ENCODE data around the gene CYB5D1. TPM values are rescaled to one million over a fixed set of nuclear protein-coding genes. Genes with fewer than 3 reads are reported as not detected.
A peak's percentile ranks its signal among the peaks of the same experiment; 100 is the strongest.

The CYB5D1 gene
- total and polyA plus RNA-seq, 5 donors: 12.1 to 16.2 (median 14.7) TPM

- 82% methylated on average over 5 of the region's 5 CpGs for WGBS
Measured at GRCh38 chr17:7820231-7820630, 37.6 kb upstream of the CYB5D1 start.

GRCh38 chr17:7822126-7822525, 35.7 kb upstream of the CYB5D1 start:
- no peak overlapping the region for H3K4me3 ChIP-seq (ENCODE audit: low read length)
- intact Hi-C loops (cut with DNase I): loop anchor here in 2 of 4 donors (2.0 to 5.0 kb wide), 4 partner anchors 31 to 170 kb away; no protein-coding TSS in a partner anchor
- 76% methylated on average over 14 of the region's 14 CpGs for WGBS
- no peaks in the 10 kb centered on the region for H3K4me1 ChIP-seq (ENCODE audit: control insufficient read depth, insufficient read depth, low read length)
- no peak overlapping the region for H3K27ac ChIP-seq (ENCODE audit: low read length)
- no peak for ATAC-seq
- no peaks in the 10 kb centered on the region for H3K27me3 ChIP-seq (ENCODE audit: control insufficient read depth, insufficient read depth)
- DNase-seq: no peak
- no peaks in the 10 kb centered on the region for H3K9me3 ChIP-seq (ENCODE audit: control insufficient read depth, low read length)

More at GRCh38 chr17:7820231-7820630, 37.6 kb upstream of the CYB5D1 start:
- DNase-seq (no peak), ATAC-seq (no peak)
- Histone ChIP-seq H3K9me3 (ENCODE audit: control insufficient read depth, low read length) (no peaks in the 10 kb centered on the region), H3K27ac (ENCODE audit: low read length) (no peak overlapping the region), H3K4me1 (ENCODE audit: control insufficient read depth, insufficient read depth, low read length) (no peaks in the 10 kb centered on the region), H3K4me3 (ENCODE audit: low read length) (no peak overlapping the region), H3K27me3 (ENCODE audit: control insufficient read depth, insufficient read depth) (no peaks in the 10 kb centered on the region)
- intact Hi-C loops (cut with DNase I): loop anchor here in 2 of 4 donors (5.0 kb wide), 3 partner anchors 78 to 172 kb away; no protein-coding TSS in a partner anchor

GRCh38 chr17:7823581-7824001, 34.2 kb upstream of the CYB5D1 start:
- 90% methylated on average over 20 of the region's 20 CpGs for WGBS
- no peak overlapping the region for H3K27ac ChIP-seq (ENCODE audit: low read length)
- no peaks in the 10 kb centered on the region for H3K9me3 ChIP-seq (ENCODE audit: control insufficient read depth, low read length)
- intact Hi-C loops (cut with DNase I): loop anchor here in 2 of 4 donors (2.0 to 5.0 kb wide), 4 partner anchors 29 to 169 kb away; no protein-coding TSS in a partner anchor
- H3K4me3 ChIP-seq (ENCODE audit: low read length): no peak overlapping the region
- no peak for DNase-seq
- H3K27me3 ChIP-seq (ENCODE audit: control insufficient read depth, insufficient read depth): no peaks in the 10 kb centered on the region
- ATAC-seq: no peak
- no peaks in the 10 kb centered on the region for H3K4me1 ChIP-seq (ENCODE audit: control insufficient read depth, insufficient read depth, low read length)

DNA sequence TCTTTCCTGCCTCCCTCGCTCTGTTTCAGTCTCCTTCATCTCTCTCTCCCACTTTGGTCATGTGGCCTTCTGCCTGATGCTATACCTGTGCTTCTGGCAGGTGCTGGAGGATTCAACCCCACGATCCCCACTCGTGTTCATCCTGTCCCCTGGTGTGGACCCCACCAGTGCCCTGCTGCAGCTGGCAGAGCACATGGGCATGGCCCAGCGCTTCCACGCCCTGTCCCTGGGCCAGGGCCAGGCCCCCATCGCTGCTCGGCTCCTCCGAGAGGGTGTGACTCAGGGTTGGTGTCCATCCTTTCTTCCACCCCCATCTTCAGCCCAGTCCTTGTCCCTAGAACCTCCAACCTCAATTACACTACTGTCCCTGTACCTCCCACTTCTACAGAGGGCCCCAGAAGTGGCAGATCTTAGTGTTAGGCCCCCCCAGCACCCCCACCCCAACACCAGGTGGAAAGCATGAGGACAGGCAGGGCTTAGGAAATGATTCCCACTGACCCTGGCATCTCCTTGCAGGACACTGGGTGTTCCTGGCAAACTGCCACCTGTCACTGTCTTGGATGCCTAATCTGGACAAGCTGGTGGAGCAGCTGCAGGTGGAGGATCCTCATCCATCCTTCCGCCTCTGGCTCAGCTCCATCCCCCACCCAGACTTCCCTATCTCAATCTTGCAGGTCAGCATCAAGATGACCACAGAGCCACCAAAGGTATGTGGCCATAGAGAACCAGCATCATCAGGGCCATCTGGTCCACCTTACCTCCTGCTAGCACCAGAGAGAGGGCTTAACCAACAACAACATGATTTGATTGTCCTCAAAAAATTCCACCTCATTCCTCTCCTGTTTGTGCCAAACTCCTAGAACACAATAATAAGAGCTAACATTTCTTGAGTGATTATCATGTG, 33.5 kb upstream of the CYB5D1 start:
- 84% methylated on average over 9 of the region's 9 CpGs for WGBS
- DNase-seq (no peak), ATAC-seq (no peak)
- intact Hi-C loops (cut with DNase I): loop anchor here in 2 of 4 donors (5.0 kb wide), 3 partner anchors 82 to 168 kb away; no protein-coding TSS in a partner anchor
- Histone ChIP-seq H3K27me3 (ENCODE audit: control insufficient read depth, insufficient read depth) (no peaks in the 10 kb centered on the region), H3K4me3 (ENCODE audit: low read length) (no peak overlapping the region), H3K9me3 (ENCODE audit: control insufficient read depth, low read length) (no peaks in the 10 kb centered on the region), H3K27ac (ENCODE audit: low read length) (no peak overlapping the region), H3K4me1 (ENCODE audit: control insufficient read depth, insufficient read depth, low read length) (no peaks in the 10 kb centered on the region)

- H3K27me3 ChIP-seq (ENCODE audit: control insufficient read depth, insufficient read depth): no peaks in the 10 kb centered on the region
- no peak for DNase-seq
- intact Hi-C loops (cut with DNase I): no loop called here
- 28% methylated on average over 12 of the region's 12 CpGs for WGBS
- peak; percentile 25 to 33 for ATAC-seq
- H3K27ac ChIP-seq (ENCODE audit: low read length): no peak overlapping the region
- no peaks in the 10 kb centered on the region for H3K4me1 ChIP-seq (ENCODE audit: control insufficient read depth, insufficient read depth, low read length)
- H3K4me3 ChIP-seq (ENCODE audit: low read length): no peak overlapping the region
- H3K9me3 ChIP-seq (ENCODE audit: control insufficient read depth, low read length): no peaks in the 10 kb centered on the region
Measured at GRCh38 chr17:7825206-7825990, 32.4 kb upstream of the CYB5D1 start.

DNA sequence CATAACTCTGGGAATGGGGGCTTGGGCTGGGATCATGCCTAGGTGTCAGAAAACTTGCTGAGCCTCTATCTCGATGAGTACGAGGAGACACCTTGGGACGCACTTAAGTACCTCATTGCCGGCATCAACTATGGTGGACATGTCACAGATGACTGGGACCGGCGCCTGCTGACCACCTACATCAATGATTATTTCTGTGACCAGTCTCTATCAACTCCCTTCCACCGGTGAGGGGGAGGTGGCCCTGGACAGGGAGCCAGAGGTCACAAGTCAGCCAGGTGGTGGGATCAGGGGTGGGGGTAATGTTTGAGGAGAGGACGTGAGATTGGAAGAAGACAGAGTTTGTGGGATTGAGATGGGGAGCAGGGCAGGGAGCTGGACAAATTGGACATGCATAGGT, 27.2 kb upstream of the CYB5D1 start:
- 87% methylated on average over 8 of the region's 8 CpGs for WGBS
- Histone ChIP-seq H3K4me1 (ENCODE audit: control insufficient read depth, insufficient read depth, low read length) (no peaks in the 10 kb centered on the region), H3K27ac (ENCODE audit: low read length) (no peak overlapping the region), H3K27me3 (ENCODE audit: control insufficient read depth, insufficient read depth) (no peaks in the 10 kb centered on the region), H3K4me3 (ENCODE audit: low read length) (no peak overlapping the region), H3K9me3 (ENCODE audit: control insufficient read depth, low read length) (no peaks in the 10 kb centered on the region)
- no peak for ATAC-seq
- intact Hi-C loops (cut with DNase I): no loop called here
- no peak for DNase-seq

DNA sequence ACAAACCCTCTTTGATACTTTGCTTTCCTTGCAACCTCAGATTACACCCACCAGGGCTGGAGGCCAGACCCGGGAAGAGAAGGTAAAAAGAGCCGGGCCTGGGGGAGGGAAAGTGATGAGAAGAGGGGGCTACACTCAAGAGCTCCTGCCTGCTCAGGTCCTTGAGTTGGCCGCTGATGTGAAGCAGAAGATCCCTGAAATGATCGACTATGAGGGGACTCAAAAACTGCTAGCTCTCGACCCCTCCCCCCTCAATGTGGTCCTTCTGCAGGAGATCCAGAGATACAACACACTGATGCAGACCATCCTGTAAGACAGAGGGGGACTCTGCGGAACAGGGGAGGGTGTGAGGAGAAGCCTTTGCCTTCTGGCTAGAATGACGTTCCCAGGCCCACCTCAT, 26.6 kb upstream of the CYB5D1 start:
- Histone ChIP-seq H3K27me3 (ENCODE audit: control insufficient read depth, insufficient read depth) (no peaks in the 10 kb centered on the region), H3K9me3 (ENCODE audit: control insufficient read depth, low read length) (no peaks in the 10 kb centered on the region), H3K4me1 (ENCODE audit: control insufficient read depth, insufficient read depth, low read length) (no peaks in the 10 kb centered on the region), H3K27ac (ENCODE audit: low read length) (no peak overlapping the region), H3K4me3 (ENCODE audit: low read length) (no peak overlapping the region)
- no peak for DNase-seq
- intact Hi-C loops (cut with DNase I): no loop called here
- ATAC-seq: no peak
- 80% methylated on average over 7 of the region's 7 CpGs for WGBS

DNA sequence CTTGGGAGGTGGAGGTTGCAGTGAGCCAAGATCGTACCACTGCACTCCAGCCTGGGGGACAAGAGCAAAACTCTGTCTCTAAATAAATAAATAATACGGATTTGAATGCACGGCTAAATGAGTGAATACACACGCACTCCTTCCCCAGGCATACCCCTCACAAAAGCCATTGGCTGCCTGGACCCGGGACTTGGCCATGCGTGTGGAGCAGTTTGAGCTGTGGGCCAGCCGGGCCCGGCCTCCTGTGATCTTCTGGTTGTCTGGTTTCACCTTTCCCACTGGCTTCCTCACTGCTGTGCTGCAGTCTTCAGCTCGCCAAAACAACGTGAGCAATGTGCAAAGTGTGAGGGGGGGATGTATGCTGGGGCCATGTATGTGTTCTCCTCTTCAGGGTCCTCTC, 25.4 kb upstream of the CYB5D1 start:
- Histone ChIP-seq H3K27me3 (ENCODE audit: control insufficient read depth, insufficient read depth) (no peaks in the 10 kb centered on the region), H3K4me3 (ENCODE audit: low read length) (no peak overlapping the region), H3K27ac (ENCODE audit: low read length) (no peak overlapping the region), H3K9me3 (ENCODE audit: control insufficient read depth, low read length) (no peaks in the 10 kb centered on the region), H3K4me1 (ENCODE audit: control insufficient read depth, insufficient read depth, low read length) (peaks cover 5% of the 10 kb centered on the region)
- intact Hi-C loops (cut with DNase I): no loop called here
- WGBS: 86% methylated on average over 10 of the region's 10 CpGs
- DNase-seq: no peak
- ATAC-seq: no peak

GRCh38 chr17:7833011-7833794, 24.6 kb upstream of the CYB5D1 start:
- DNase-seq (peak in 2 of 3 donors; percentile 49 to 67), ATAC-seq (no peak)
- H3K4me1 ChIP-seq (ENCODE audit: control insufficient read depth, insufficient read depth, low read length): peaks cover 5% of the 10 kb centered on the region
- no peaks in the 10 kb centered on the region for H3K9me3 ChIP-seq (ENCODE audit: control insufficient read depth, low read length)
- WGBS: 48% methylated on average over 19 of the region's 19 CpGs
- H3K27ac ChIP-seq (ENCODE audit: low read length): peak overlapping the region; percentile 92
- no peaks in the 10 kb centered on the region for H3K27me3 ChIP-seq (ENCODE audit: control insufficient read depth, insufficient read depth)
- H3K4me3 ChIP-seq (ENCODE audit: low read length): no peak overlapping the region
- intact Hi-C loops (cut with DNase I): no loop called here

DNA sequence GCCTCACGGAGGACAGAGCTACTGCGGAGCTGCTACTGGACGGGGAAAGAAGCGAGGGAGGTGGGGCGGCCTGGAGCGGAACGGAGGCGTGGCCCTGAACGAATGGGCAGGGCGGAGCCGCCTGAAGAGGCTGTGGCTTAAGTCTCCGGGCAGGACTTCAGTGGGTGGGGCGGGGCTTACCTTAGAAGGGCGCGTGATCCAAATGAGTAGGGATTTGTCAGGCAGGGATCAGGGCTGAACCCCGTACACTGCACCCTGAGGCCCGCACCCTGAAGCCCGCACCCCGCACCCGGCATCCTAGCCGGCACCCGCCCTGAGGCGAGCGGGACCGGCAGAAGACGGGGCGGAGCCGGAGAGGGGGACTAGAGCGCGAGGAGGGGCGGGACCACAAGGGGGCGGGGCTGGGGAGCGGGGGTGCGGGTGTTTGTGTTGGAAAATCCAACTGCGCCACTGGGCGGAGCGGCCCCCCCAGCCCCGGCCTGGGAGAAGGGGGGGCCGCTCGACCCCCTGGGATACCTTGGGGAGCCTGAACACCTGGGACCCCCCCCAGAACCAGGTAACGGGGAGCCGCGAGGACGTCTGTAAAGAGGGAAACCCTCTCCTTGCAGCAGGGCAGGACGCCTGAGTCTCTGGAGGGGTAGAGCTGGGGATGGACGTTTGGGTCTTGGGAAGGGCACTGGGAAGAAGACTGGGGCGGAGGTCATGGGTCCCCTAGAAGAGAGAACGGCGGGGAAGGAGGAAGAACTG, 23.8 kb upstream of the CYB5D1 start, which contains the start of gene KDM6B:
KDM6B (plus strand) TSS at position 423 of the 747 bp plus-strand sequence. CDS start 11,338 bp downstream, outside the sequence.
- Histone ChIP-seq H3K27me3 (ENCODE audit: control insufficient read depth, insufficient read depth) (no peaks in the 10 kb centered on the region), H3K4me3 (ENCODE audit: low read length) (peak within 1 kb of the TSS; percentile 94), H3K4me1 (ENCODE audit: control insufficient read depth, insufficient read depth, low read length) (peaks cover 7% of the 10 kb centered on the region), H3K27ac (ENCODE audit: low read length) (peak within 1 kb of the TSS; percentile 100), H3K9me3 (ENCODE audit: control insufficient read depth, low read length) (no peaks in the 10 kb centered on the region)
- DNase-seq (peak; percentile 95 to 98 (median 97)), ATAC-seq (peak; percentile 76 to 81)
- intact Hi-C loops (cut with DNase I): loop anchor here in 1 of 4 donors (2.0 kb wide), 1 partner anchor 23 kb away; the partner anchor contains the start of gene NAA38
- under 1% methylated on average over 49 of the region's 49 CpGs for WGBS
